Ovary (tissue), 3 donors: ENCODE data around the gene APOBR.

Source experiments
- CTCF ChIP-seq, 3 donors: fragments of 450-650 bp in 2 of 3; fragments of 200-600 bp in 1 of 3; IDR thresholded peaks; one replicate each; pipeline versions ENCODE4 v1.5.1 to v1.8.0; 2016 to 2022; ENCODE audit warnings: antibody characterized with exemption in 3 of 3, mild to moderate bottlenecking in 1 of 3
- POLR2A ChIP-seq: fragments of 450-650 bp; IDR thresholded peaks from one replicate; pipeline ENCODE4 v1.6.1; 2017; ENCODE audit warnings: antibody characterized with exemption, mild to moderate bottlenecking, moderate library complexity
- donor health status: DM: no; HTN: no; CAD: no.

- TF ChIP-seq CTCF (IDR thresholded peaks at IDR 0.05) = no peak
- TF ChIP-seq POLR2A = no peak
These were observed 7.8 kb downstream of the APOBR start for GRCh38 chr16:28502290-28502689.
